B cell (primary cell): Measurements from ENCODE around the gene FAM3B.

Experiments
- EZH2 ChIP-seq: IDR thresholded peaks from 2 replicates; pipeline ENCODE4 v1.6.1; 2012; ENCODE audit warnings: borderline replicate concordance, low read depth, mild to moderate bottlenecking, moderate library complexity, low read length; ENCODE audit not compliant: insufficient read depth, poor library complexity, severe bottlenecking
- TF ChIP-seq, protein P1 (sequence below): fragments of 200-600 bp; IDR thresholded peaks from one replicate; pipeline ENCODE4 v1.8.0; 2022; ENCODE audit warnings: antibody characterized with exemption, mild to moderate bottlenecking

DNA sequence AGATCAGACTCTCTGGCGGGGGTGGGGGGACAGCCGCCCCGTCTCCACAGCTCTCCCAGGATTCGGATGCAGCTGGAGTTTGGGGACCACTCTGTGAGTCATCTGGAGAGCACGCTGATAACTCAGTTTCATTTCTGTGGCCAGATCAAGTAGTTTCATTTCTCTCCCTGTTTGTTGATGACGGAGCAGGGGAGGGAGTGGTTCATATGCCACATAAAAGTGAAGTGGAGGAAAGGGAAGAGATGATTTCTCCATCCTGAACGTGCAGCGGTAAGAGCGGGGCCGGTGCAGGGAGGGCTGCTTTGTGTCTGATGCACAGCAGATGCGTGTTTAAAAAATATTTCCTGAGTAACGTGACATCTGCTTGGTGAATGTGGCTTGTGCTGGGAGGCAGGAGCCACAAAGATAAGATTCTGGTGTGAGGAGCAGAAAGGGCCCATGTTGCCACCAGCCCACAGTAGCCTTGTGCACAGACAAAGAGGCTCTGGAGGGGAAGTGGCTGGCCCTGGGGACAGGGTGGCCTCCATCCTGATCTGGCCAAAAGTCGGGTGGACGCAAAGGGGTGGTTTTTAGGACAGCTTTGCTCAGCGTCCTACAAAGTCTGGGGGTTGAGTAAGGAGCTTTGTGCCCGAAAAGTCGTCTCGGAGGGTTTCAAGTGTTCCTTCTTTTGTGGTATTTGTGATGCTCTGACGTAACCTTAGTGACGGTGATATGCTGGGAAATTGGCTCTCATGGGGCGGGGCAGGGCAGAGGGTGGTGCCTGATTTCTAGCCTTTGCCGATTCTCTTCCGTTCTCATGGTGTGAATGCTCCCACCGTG is 45.4 kb downstream of the FAM3B start, which contains the start of gene MX2:
- TF ChIP-seq, protein P1, sequence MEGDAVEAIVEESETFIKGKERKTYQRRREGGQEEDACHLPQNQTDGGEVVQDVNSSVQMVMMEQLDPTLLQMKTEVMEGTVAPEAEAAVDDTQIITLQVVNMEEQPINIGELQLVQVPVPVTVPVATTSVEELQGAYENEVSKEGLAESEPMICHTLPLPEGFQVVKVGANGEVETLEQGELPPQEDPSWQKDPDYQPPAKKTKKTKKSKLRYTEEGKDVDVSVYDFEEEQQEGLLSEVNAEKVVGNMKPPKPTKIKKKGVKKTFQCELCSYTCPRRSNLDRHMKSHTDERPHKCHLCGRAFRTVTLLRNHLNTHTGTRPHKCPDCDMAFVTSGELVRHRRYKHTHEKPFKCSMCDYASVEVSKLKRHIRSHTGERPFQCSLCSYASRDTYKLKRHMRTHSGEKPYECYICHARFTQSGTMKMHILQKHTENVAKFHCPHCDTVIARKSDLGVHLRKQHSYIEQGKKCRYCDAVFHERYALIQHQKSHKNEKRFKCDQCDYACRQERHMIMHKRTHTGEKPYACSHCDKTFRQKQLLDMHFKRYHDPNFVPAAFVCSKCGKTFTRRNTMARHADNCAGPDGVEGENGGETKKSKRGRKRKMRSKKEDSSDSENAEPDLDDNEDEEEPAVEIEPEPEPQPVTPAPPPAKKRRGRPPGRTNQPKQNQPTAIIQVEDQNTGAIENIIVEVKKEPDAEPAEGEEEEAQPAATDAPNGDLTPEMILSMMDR, result no peak
- TF ChIP-seq EZH2, result no peak
